ENCODE measurements around the gene EIF4G1. TPM values are rescaled to one million over a fixed set of nuclear protein-coding genes. Genes with fewer than 3 reads are reported as not detected.
"Not testable (repeated sequence)": the region's sequence is repeated elsewhere in the genome, so short reads cannot be mapped to it uniquely, and the experiment has no call there.

EIF4G1 gene
- total RNA-seq, 3 donors from 2014 or later = 990 to 1,057 (median 1,007) TPM

GRCh38 chr3:184335661-184336546 is 21.5 kb downstream of the EIF4G1 start:
- Mint-ChIP-seq H3K4me1 (ENCODE audit: low read depth) (peaks cover 57% of the 10 kb centered on the region), H3K27me3 (ENCODE audit: low read depth) (no peaks in the 10 kb centered on the region), H3K9me3 (no peaks in the 10 kb centered on the region)

GRCh38 chr3:184336547-184337398 is 22.4 kb downstream of the EIF4G1 start:
- ATAC-seq = peak in 1 of 2 donors; percentile 2
- H3K4me3 Mint-ChIP-seq = peak overlapping the region; percentile 89
- H3K27me3 Mint-ChIP-seq (ENCODE audit: low read depth) = no peaks in the 10 kb centered on the region
- no peaks in the 10 kb centered on the region for H3K9me3 Mint-ChIP-seq
- DNase-seq = no peak
- H3K36me3 Mint-ChIP-seq (ENCODE audit: insufficient read depth) = peaks cover 35% of the 10 kb centered on the region
- peaks cover 57% of the 10 kb centered on the region for H3K4me1 Mint-ChIP-seq (ENCODE audit: low read depth)

More at GRCh38 chr3:184335661-184336546, 21.5 kb downstream of the EIF4G1 start:
- Mint-ChIP-seq H3K36me3 (ENCODE audit: insufficient read depth) (peaks cover 39% of the 10 kb centered on the region), H3K4me3 (peak overlapping the region; percentile 89)
- ATAC-seq (peak; percentile 59), DNase-seq (peak; percentile 90)

DNA sequence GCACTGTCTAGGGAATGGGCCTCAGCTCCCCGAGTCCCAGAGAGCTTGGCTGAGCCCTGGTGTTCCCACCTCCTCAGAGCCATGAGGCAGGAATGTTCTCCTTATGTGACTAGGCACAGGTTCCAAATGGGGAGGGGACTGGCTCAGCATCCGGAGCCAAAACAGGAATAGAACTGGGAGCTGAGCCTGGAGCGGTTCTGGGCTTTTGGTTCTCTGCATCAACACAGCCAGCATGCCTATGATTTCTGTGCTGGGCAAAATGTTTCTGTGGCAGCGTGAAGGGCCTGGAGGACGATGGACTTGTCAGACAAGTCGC is 23.0 kb downstream of the EIF4G1 start, which contains the start of gene FAM131A:
FAM131A (plus strand) TSS at position 202 of the 316 bp plus-strand sequence; CDS start at position 233, 31 bp downstream.
- H3K27me3 Mint-ChIP-seq (ENCODE audit: low read depth) = no peaks in the 10 kb centered on the region
- peaks cover 31% of the 10 kb centered on the region for H3K36me3 Mint-ChIP-seq (ENCODE audit: insufficient read depth)
- ATAC-seq (no peak), DNase-seq (no peak)
- peaks cover 56% of the 10 kb centered on the region for H3K4me1 Mint-ChIP-seq (ENCODE audit: low read depth)
- H3K4me3 Mint-ChIP-seq = peak within 1 kb of the TSS; percentile 89
- no peaks in the 10 kb centered on the region for H3K9me3 Mint-ChIP-seq

DNA sequence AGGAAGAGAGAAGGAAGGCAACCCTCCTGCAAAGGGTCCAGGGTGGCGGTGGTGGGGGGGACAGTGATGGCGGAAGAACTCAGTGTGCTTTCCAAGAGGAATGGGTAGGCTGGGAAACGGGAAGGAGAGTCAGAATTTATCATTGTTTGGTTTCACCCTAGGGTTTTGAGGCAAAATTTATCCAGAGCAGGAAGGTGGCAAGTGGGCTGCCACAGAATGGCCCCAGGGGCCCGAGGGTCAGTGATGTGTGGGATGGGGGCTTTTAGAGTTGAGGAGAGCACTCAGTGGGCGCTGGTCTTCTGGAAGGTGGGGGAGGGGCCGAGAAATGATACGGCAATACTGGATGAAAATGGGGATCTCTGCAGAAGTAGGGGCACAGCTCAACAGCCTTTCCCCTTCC is 23.6 kb downstream of the EIF4G1 start:
- H3K9me3 Mint-ChIP-seq = no peaks in the 10 kb centered on the region
- peaks cover 50% of the 10 kb centered on the region for H3K4me1 Mint-ChIP-seq (ENCODE audit: low read depth)
- DNase-seq (no peak), ATAC-seq (no peak)
- peak overlapping the region; percentile 49 for H3K4me3 Mint-ChIP-seq
- peaks cover 25% of the 10 kb centered on the region for H3K36me3 Mint-ChIP-seq (ENCODE audit: insufficient read depth)
- H3K27me3 Mint-ChIP-seq (ENCODE audit: low read depth) = no peaks in the 10 kb centered on the region

DNA sequence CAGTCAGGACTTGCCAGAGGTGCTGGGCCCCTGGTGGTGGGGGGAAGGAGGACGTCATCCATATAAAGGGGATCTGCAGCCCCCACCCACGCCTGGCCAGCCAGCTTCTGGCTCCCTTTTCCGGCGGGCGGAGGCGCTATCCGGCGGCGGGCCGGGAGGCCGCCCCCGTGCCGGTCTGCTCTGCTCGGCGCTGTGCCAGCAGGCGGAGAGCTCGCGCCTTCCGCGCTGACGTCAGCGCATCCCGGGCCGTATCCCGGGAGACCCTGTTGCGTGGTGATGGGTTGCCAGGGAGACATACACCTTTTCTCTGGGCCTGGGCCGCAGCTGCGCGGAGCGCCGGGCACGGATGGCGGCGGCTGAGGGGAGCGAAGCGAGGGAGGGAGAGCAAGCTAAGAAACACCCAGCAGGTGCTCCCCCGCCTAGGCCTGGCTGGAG is 24.1 kb downstream of the EIF4G1 start:
- Mint-ChIP-seq H3K9me3 (no peaks in the 10 kb centered on the region), H3K4me3 (no peak overlapping the region), H3K4me1 (ENCODE audit: low read depth) (peaks cover 44% of the 10 kb centered on the region), H3K36me3 (ENCODE audit: insufficient read depth) (peaks cover 19% of the 10 kb centered on the region), H3K27me3 (ENCODE audit: low read depth) (no peaks in the 10 kb centered on the region)
- DNase-seq = no peak
- ATAC-seq = no peak

DNA sequence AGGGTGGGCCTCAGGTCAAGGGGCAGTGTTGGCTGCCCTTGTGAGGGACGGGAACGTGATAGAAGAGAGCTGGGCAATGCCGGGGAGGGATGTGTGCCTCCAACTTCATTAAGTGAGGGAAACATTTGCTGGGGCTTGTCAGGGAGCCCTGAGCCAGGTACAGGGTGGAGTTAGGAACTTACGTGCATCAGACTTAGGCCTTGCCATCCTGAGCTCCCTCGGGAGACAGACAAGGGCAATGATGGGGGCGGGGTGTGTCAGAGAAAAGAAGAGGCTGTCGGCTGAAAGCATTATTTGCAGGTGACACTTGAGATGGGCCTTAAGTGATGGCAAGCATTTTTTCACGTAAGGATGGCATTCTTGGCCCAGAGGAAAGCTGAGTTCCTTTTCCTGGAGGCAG is 24.6 kb downstream of the EIF4G1 start:
- ATAC-seq (no peak), DNase-seq (no peak)
- H3K9me3 Mint-ChIP-seq = no peaks in the 10 kb centered on the region
- peaks cover 15% of the 10 kb centered on the region for H3K36me3 Mint-ChIP-seq (ENCODE audit: insufficient read depth)
- H3K4me3 Mint-ChIP-seq = no peak overlapping the region
- peaks cover 40% of the 10 kb centered on the region for H3K4me1 Mint-ChIP-seq (ENCODE audit: low read depth)
- H3K27me3 Mint-ChIP-seq (ENCODE audit: low read depth) = no peaks in the 10 kb centered on the region

DNA sequence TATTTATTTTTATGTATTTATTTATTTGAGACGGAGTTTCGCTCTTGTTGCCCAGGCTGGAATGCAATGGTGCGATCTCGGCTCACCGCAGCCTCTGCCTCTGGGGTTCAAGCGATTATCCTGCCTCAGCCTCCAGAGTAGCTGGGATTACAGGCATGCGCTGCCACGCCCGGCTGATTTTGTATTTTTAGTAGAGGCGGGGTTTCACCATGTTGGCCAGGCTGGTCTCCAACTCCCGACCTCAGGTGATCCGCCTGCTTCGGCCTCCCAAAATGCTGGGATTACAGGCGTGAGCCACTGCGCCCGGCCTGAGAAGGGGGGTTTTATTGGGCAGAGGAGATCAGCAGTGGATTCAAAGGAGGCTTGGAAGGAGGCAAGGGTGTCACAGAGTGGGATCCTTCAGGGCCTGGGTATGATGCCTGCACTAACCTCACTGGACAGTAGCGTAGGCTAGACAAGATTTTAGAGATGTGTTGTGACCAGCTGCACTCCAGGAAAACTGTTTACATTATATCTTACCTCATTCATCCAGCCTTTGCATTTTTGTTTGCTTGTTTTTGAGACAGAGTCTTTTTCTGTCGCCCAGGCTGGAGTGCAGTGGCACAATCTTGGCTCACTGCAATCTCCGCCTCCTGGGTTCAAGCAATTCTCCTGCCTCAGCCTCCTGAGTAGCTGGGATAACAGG is 25.2 kb downstream of the EIF4G1 start:
- not testable (repeated sequence) for ATAC-seq; DNase-seq; H3K4me3 Mint-ChIP-seq; H3K9me3 Mint-ChIP-seq; H3K27me3 Mint-ChIP-seq (ENCODE audit: low read depth); H3K36me3 Mint-ChIP-seq (ENCODE audit: insufficient read depth)
- peaks cover 34% of the 10 kb centered on the region for H3K4me1 Mint-ChIP-seq (ENCODE audit: low read depth)

- no peaks in the 10 kb centered on the region for H3K27me3 Mint-ChIP-seq (ENCODE audit: low read depth)
- H3K9me3 Mint-ChIP-seq = no peaks in the 10 kb centered on the region
- DNase-seq = no peak
- H3K4me3 Mint-ChIP-seq = no peak overlapping the region
- H3K4me1 Mint-ChIP-seq (ENCODE audit: low read depth) = peaks cover 19% of the 10 kb centered on the region
- peaks cover 10% of the 10 kb centered on the region for H3K36me3 Mint-ChIP-seq (ENCODE audit: insufficient read depth)
- ATAC-seq = no peak
Measured at GRCh38 chr3:184341925-184342324, 27.5 kb downstream of the EIF4G1 start.

GRCh38 chr3:184343200-184343876 is 28.9 kb downstream of the EIF4G1 start:
- DNase-seq (no peak), ATAC-seq (no peak)
- Mint-ChIP-seq H3K36me3 (ENCODE audit: insufficient read depth) (peaks cover 10% of the 10 kb centered on the region), H3K9me3 (no peaks in the 10 kb centered on the region), H3K27me3 (ENCODE audit: low read depth) (no peaks in the 10 kb centered on the region), H3K4me3 (no peak overlapping the region), H3K4me1 (ENCODE audit: low read depth) (peaks cover 5% of the 10 kb centered on the region)

GRCh38 chr3:184344579-184345316 is 30.3 kb downstream of the EIF4G1 start:
- ATAC-seq = no peak
- no peak for DNase-seq
- Mint-ChIP-seq H3K9me3 (no peaks in the 10 kb centered on the region), H3K27me3 (ENCODE audit: low read depth) (no peaks in the 10 kb centered on the region), H3K4me1 (ENCODE audit: low read depth) (peaks cover 3% of the 10 kb centered on the region), H3K36me3 (ENCODE audit: insufficient read depth) (peaks cover 10% of the 10 kb centered on the region), H3K4me3 (no peak overlapping the region)

- H3K36me3 Mint-ChIP-seq (ENCODE audit: insufficient read depth) = peaks cover 9% of the 10 kb centered on the region
- no peaks in the 10 kb centered on the region for H3K9me3 Mint-ChIP-seq
- peaks cover 3% of the 10 kb centered on the region for H3K4me1 Mint-ChIP-seq (ENCODE audit: low read depth)
- no peaks in the 10 kb centered on the region for H3K27me3 Mint-ChIP-seq (ENCODE audit: low read depth)
- DNase-seq = no peak
- no peak overlapping the region for H3K4me3 Mint-ChIP-seq
- peak; percentile 58 to 64 for ATAC-seq
Measured at GRCh38 chr3:184345317-184346144, 31.1 kb downstream of the EIF4G1 start.

- Mint-ChIP-seq H3K27me3 (ENCODE audit: low read depth) (no peaks in the 10 kb centered on the region), H3K4me1 (ENCODE audit: low read depth) (no peaks in the 10 kb centered on the region), H3K4me3 (no peak overlapping the region), H3K9me3 (no peaks in the 10 kb centered on the region), H3K36me3 (ENCODE audit: insufficient read depth) (peaks cover 4% of the 10 kb centered on the region)
- ATAC-seq = no peak
- no peak for DNase-seq
Measured at GRCh38 chr3:184346480-184347190, 32.2 kb downstream of the EIF4G1 start.
